GM10266 (cell line): ENCODE results near the gene KPNA6.
A peak's percentile ranks its signal among the peaks of the same experiment; 100 is the strongest.
"Not testable (repeated sequence)": the region's sequence is repeated elsewhere in the genome, so short reads cannot be mapped to it uniquely, and the experiment has no call there.

Source experiments
- DNase-seq: peaks from one replicate; pipeline ENCODE4 v3.0.0; 2012; ENCODE audit errors: extremely low spot score
- TF ChIP-seq, protein P1 (sequence below): IDR thresholded peaks from 2 replicates; pipeline ENCODE4 v1.5.1; 2012; ENCODE audit warnings: mild to moderate bottlenecking, low read depth; ENCODE audit not compliant: control insufficient read depth, insufficient read depth; ENCODE audit errors: missing control alignments

KPNA6 gene

DNA sequence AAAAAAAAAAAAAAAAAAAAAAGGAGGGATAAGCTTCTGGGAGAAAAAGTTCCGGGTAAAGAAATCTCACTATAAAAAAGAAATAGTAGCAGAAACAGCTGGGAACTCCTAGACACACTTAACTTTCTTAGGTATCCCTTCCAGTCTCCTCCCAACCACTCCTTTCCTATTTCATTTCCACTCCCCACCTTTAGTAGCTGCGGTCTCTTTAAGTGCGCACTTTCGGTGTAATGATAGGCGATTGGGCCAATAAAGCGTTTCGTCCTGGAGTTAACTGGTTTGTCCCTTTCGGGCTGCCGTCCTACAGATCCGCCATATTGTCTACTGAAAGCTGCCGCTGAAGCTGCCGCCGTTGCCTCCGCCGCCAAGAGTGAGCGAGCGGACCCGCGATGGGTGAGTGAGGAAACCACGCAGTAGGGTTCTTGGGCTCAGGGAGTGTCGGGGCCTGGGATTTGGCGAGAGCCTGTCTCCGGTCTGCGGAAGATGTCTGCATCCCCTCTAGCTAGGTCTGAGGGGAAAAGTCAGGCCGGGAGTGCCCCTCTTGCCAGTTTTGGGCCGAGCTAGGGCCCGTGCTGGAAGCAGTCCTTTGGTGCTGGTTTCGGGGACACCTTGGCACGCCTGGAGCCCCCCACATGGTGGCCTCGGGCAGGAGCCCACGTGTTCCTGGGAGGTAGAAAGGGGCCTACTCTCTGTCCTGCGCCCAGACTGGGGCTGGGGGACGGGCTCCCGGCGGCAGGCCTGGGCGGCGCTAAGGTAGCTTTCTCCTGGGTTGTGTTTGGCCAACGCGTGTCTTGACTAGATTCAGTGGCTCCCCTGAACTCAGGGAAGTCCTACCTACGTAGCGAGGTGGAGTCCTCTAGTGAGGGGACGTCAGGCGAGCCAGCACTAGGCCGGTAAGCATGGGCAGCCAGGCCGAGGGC lies at the start of gene KPNA6:
Gene KPNA6 (plus strand): TSS at position 315 of the 920 bp plus-strand sequence. CDS start 75 bp downstream, at position 390.
- peak; percentile 77 for DNase-seq
- TF ChIP-seq, protein P1, sequence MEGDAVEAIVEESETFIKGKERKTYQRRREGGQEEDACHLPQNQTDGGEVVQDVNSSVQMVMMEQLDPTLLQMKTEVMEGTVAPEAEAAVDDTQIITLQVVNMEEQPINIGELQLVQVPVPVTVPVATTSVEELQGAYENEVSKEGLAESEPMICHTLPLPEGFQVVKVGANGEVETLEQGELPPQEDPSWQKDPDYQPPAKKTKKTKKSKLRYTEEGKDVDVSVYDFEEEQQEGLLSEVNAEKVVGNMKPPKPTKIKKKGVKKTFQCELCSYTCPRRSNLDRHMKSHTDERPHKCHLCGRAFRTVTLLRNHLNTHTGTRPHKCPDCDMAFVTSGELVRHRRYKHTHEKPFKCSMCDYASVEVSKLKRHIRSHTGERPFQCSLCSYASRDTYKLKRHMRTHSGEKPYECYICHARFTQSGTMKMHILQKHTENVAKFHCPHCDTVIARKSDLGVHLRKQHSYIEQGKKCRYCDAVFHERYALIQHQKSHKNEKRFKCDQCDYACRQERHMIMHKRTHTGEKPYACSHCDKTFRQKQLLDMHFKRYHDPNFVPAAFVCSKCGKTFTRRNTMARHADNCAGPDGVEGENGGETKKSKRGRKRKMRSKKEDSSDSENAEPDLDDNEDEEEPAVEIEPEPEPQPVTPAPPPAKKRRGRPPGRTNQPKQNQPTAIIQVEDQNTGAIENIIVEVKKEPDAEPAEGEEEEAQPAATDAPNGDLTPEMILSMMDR, result no peak

DNA sequence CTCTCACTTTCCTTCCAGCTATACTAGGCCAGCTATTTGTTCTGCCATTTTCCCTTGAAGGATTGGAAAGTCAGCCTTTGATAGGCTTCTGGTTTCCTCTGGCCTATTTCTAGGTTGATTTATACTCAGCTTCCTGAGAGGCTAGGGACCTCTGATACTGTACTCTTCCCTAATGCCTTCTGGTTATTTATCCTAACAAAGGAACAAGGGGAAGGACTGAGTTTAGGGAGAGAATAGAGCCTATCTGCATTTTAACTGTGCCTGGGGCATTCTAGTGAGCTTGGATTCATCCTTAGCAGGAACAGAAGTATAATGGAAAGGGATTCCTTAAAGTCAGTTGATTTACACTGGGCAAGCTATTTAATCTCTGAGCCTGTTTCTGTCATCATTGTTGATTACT lies 46.9 kb upstream of the KPNA6 start:
- TF ChIP-seq, protein P1, result no peak
- no peak for DNase-seq

DNA sequence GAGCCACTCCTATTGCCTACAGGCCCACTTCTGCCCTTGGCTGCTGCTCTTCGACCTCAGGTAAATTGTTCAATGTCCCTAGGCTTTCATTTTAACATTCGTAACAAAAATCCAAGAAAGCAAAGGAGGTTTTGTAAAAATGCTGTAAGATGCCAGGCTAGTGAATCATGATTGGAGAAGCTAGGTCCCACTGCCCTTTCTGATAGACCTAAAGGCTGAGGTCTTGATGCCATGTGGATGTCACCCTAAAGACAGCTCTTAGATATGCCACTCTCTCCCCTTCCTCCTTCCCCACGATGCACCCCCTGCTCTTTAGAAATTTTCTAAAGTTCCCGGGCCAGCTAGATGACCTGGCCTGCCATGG lies 45.0 kb upstream of the KPNA6 start:
- TF ChIP-seq, protein P1, result no peak
- no peak for DNase-seq

DNA sequence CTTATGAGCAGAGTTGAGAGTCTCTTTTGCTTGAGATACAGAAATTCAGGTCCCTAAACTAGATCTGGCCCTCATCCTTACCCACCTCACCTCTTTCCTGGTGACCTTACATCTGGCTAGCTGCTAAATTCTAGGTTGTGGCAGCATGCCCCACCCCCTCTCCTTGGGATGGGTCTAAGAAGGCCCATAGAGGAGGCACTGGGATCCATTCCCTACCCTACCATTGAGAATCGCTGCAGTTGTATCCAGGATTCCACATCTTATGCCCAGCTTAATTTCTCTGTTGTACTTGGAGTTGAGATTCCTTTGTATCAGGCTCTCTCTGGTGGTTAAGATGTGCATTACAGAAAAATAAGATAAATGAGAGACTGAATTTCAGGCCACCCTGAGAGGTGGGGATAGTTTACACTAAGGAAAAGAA lies 44.6 kb upstream of the KPNA6 start:
- peak; percentile 41 for DNase-seq
- TF ChIP-seq, protein P1, result peak; percentile 61

DNA sequence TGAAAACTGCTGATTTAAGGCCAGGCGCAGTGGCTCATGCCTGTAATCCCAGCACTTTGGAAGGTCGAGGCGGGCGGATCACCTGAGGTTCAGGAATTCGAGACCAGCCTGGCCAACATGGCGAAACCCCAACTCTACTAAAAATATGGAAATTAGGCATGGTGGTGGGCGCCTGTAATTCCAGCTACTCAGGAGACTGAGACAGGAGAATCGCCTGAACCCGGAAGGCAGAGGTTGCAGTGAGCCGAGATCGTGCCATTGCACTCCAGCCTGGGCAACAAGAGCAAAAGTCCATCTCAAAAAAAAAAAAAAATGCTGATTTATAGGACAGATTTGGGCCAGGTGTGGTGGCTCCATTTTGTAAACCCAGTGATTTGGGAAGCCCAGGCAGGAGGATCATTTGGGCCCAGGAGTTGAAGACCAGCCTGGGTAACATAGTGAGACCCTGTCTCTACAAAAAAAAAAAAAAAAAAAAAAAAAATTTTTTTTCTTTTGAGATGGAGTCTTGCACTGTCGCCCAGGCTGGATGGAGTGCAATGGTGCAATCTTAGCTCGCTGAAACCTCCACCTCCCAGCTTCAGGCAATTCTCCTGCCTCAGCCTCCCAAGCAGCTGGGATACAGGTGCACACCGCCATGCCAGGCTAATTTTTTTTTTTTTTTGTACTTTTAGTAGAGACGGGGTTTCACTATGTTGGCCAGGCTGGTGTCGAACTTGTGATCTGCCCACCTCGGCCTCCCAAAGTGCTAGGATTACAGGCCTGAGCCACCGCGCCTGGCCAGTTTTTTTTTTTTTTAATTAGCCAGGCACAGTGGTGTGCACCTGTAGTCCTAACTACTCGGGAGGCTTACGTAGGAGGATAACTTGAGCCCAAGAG lies 42.0 kb upstream of the KPNA6 start:
- not testable (repeated sequence) for DNase-seq

DNA sequence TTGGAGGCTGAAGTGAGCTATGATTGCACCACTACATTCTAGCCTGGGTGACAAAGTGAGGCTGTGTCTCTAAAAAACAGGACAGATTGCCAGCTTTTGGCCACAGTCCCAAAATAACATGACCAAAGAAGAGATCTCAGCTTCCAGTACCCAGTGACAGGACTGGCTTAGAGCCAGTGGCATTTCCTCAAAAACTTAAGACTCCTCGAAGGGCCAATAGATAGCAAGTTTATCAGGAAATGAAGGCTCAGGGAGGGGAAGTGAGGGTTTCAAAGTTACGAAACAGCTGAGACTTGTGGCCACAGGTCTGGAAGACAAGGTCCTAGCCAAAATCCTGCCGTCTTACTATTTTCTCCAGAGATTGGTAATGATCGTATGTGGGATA lies 41.4 kb upstream of the KPNA6 start:
- DNase-seq, result no peak
- TF ChIP-seq, protein P1, result no peak

DNA sequence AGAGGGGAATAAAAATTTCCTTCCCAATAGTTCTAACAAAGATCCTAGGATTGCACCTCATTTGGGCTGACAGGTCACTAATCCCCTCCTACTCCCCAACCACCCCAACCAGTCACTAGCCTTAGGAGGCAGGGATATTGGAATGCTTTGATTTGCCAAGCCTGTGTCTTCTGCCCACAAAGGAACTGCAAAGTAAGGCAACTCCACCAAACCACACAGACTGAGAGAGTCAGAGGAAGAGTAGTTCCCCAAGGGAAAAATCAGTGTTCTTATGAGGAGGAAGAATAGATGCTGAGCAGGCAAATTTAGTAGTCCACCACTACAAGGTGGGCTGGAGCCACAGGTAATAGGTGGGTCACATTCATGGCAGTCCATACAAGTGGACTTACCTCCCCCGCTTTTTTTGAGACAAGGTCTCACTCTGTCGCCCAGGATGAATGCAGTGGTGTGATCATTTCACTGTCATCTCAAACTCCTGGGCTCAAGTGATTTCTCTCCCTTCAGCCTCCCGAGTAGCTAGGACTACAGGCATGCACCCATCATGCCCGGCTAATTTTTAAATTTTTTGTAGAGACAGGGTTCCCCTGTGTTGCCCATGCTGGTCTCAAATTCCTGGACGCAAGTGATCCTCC lies 38.8 kb upstream of the KPNA6 start:
- TF ChIP-seq, protein P1, result no peak
- DNase-seq, result no peak
